Stimulated activated CD8-positive, alpha-beta memory T cell treated with anti-CD3 and anti-CD28 coated beads, Interleukin-12 subunit alpha, Interleukin-12 subunit beta, amount 100 ng/mL, for 4 hours (primary cell): ENCODE data around the gene MED9.

Experiments
- DNase-seq: peaks from one replicate; pipeline ENCODE4 v3.0.0-alpha.2; 2020; ENCODE audit warnings: low read depth

The MED9 gene

DNA sequence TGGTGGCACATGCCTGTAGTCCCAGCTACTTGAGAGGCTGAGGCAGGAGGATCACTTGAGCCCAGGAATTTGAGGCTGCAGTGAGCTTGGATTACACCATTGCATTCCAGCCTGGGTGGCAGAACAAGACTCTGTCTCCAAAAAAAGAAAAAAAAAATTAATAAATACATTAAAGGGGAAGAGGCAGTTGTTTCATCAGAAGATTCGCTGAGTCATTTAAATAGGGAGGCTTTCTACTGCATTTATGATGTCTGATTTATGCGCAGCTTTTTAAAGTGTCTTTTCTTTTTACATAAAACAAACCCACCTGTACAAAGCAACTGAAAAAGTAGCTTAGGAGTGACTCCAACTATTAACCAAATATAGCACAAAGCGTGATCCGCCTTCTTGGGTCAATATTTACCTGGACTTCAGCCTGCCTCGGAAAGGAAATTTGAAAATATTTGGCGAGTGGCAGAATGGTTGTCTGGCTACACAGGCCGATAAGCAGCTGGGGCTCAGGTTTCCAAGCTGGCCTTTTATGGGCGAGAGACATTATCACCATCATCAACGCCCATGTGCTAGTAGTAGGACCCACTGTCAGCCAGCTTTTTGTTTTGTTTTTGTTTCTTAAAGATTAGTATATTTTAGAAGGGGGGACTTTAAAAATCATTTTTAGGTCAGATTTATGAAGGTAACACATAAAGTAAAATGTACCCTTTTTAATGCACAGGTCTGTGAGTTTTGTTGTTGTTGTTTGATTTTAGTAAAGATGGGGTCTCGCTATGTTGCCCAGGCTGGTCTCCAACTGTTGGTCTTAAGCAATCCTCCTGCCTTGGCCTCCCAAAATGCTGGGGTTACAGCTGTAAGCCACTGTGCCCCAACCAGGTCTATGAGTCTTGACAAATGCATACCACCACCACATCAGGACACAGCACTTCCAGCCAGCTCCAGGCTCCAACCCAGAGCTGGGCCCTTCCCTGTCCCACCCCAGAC lies 61.9 kb downstream of the MED9 start:
- DNase-seq: no peak

DNA sequence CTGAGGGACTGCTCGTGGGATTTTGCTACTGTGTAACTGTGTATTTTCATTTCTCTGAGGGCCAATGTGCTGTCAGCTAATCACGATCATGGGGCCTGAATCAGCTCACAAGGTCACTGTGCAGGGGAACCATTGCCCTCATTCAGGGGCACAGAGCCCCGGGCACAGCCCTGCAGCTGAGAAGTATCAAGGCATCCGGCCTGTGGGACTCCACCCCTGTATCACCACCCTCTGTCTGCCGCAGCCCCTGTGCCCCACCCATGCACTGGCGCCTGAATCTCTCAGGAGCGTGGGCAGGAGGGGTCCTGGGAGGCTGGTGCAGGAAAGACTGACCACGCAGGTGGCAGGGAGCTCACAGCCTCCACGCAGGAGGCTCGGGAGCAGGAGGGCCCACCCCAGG lies 62.8 kb downstream of the MED9 start:
- no peak for DNase-seq

DNA sequence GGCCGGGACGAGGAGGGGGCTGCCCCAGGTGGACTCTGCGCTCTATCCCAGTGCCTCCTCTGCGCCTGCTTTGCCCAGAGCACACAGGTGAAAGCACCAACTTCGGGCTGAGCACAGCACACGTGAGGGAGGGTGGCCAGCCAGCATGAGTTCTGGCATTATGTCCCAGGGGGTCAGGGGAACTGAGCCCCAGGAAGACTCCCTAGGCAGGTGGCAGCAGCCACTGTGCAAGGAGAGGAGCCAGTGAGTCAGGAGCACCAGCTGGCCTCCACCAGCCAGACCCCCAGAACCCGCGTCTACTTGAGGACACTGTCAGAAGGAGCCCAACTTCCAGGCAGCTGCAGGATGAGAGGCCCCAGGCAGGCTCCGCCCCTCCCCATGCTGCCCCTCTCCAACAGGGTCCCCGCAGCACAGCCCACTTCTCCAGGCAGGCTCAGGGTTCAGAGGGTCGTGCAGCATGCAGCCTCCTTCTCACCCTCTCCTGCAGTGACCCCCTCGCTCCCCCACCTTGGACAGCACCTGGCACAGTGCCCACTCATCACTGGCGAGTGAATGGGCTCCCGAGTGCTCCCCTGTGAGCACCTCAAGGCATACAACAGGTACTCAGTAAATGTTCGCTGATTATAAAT lies 63.6 kb downstream of the MED9 start:
- DNase-seq: no peak

DNA sequence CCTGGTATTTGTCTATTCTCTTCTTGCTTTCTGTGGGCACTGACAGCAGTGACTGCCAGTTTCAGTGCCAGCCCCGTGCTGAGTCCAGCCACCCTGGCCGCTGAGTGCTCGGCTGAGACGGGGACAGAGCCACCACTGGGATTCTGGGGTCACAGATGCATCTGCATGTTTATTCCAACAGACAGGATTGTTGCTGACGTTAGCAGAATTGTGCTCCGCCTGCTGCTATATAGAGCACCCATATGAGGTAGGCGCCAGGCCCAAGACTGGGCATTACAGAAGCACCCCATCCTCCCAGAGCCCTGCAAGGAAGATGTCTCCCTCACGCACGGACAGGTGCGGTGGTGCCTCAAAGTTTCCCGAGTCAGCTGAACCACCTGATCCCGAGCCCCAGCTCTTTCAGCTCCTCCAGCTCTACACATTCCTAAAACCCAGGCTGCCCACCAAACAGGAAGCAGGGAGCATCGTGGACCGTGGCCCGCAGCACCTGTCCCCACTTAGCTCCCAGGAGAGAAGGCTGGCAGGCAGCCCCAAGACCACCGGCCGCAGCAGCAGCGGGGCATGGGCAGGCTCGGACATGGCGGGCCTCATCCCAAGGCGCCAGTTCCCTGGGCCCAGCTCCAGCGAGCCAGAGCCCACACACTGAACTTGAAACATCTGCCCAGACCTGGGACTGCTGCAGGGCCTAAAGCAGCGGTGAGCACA lies 64.3 kb downstream of the MED9 start:
- DNase-seq: no peak

DNA sequence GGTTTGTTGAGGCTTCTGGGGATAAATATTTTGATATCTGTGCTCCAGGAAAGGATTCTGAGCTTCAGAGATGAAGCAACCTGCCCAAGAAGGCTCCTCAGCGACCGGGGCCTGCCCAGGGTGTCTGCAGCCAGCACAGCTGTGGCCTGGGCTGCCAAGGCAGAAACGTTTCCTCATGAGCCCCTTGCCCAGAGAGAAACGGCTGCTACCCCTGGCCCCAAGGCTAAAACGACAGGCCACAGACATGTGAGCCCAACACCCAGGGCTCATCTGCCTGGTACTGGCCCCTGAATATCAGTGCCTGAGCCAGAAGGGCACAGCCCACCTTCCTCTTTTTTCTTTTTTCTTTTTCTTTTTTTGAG lies 64.8 kb downstream of the MED9 start:
- no peak for DNase-seq
